T-cell (primary cell): ENCODE measurements around the gene CST4. TPM values are rescaled to one million over a fixed set of nuclear protein-coding genes. Genes with fewer than 3 reads are reported as not detected.

ENCODE experiments used
- ATAC-seq, 4 experiments: fragments of 200-7000 bp in 3 of 4; fragments of 150-1000 bp in 1 of 4; cut with Tn5 transposase; replicated peaks in 1 of 4; 1 replicate in 3 of 4; 2 replicates in 1 of 4; pipeline ENCODE4 v1.10.0; 2021; ENCODE audit warnings: moderate library complexity in 3 of 4, mild to moderate bottlenecking in 2 of 4, moderate number of reproducible peaks in 1 of 4
- CTCF ChIA-PET, 2 donors: fragments of 300-600 bp; sonication (Branson Sonifier 250); formaldehyde crosslinking; loops; one replicate each; lab custom pipeline; 2022; ENCODE audit warnings: antibody characterized with exemption in 2 of 2; lab: Charles Lee
- POLR2A ChIA-PET, 2 donors: fragments of 300-600 bp; sonication (Branson Sonifier 250); formaldehyde crosslinking; loops; one replicate each; lab custom pipeline; 2022; ENCODE audit warnings: antibody characterized with exemption in 2 of 2; lab: Charles Lee
- DNase-seq, 35 experiments: peaks; one replicate each; pipeline versions ENCODE4 v3.0.0 to v3.0.0-alpha.2; 2013 to 2023
- H3K27ac ChIP-seq: one replicate; pipeline ENCODE4 v1.5.1; 2013; ENCODE audit warnings: low read length
- H3K27me3 ChIP-seq, 2 experiments: replicated peaks in 1 of 2; 1 replicate in 1 of 2; 2 replicates in 1 of 2; pipeline versions ENCODE4 v1.6.1 to v1.7.0; 2013; ENCODE audit warnings: low read length in 1 of 2, mixed read lengths in 1 of 2; ENCODE audit not compliant: control insufficient read depth in 2 of 2, insufficient read depth in 2 of 2; ENCODE audit errors: extremely low read depth in 1 of 2
- H3K36me3 ChIP-seq, 2 donors: 1 replicate in 1 of 2; 2 replicates in 1 of 2; pipeline versions ENCODE4 v1.6.1 to v1.7.0; 2013; ENCODE audit warnings: low read length in 1 of 2; ENCODE audit not compliant: control insufficient read depth in 2 of 2, insufficient read depth in 1 of 2; ENCODE audit errors: extremely low read depth in 1 of 2
- H3K4me1 ChIP-seq, 2 experiments: 1 replicate in 1 of 2; 2 replicates in 1 of 2; pipeline versions ENCODE4 v1.6.1 to v1.7.0; 2013; ENCODE audit warnings: low read length in 2 of 2, mixed read lengths in 1 of 2; ENCODE audit not compliant: insufficient read depth in 2 of 2, control insufficient read depth in 1 of 2; ENCODE audit errors: extremely low read depth in 1 of 2
- H3K4me3 ChIP-seq, 2 donors: 1 replicate in 1 of 2; 2 replicates in 1 of 2; pipeline versions ENCODE4 v1.5.1 to v1.7.0; 2013; ENCODE audit warnings: mild to moderate bottlenecking in 2 of 2, low read length in 1 of 2, moderate library complexity in 1 of 2; ENCODE audit not compliant: control insufficient read depth in 1 of 2; ENCODE audit errors: extremely low read depth in 1 of 2
- H3K9me3 ChIP-seq: 2 replicates; pipeline ENCODE4 v1.7.0; 2013
- H3K27ac Mint-ChIP-seq, 2 donors: one replicate each; pipeline ENCODE4 v1.8.0; 2020 to 2021; ENCODE audit warnings: mild to moderate bottlenecking in 2 of 2, mixed read lengths in 2 of 2
- H3K27me3 Mint-ChIP-seq, 2 donors: one replicate each; pipeline ENCODE4 v1.8.0; 2021 to 2022; ENCODE audit warnings: mixed read lengths in 2 of 2
- H3K36me3 Mint-ChIP-seq: one replicate; pipeline ENCODE4 v1.8.0; 2021; ENCODE audit warnings: mixed read lengths
- H3K4me1 Mint-ChIP-seq, 3 donors: one replicate each; pipeline ENCODE4 v1.8.0; 2020 to 2022; ENCODE audit warnings: mixed read lengths in 3 of 3, mild to moderate bottlenecking in 1 of 3
- H3K4me3 Mint-ChIP-seq, 3 donors: one replicate each; pipeline ENCODE4 v1.8.0; 2020 to 2022; ENCODE audit warnings: mild to moderate bottlenecking in 3 of 3, mixed read lengths in 3 of 3, moderate library complexity in 3 of 3
- H3K9me3 Mint-ChIP-seq, 3 donors: one replicate each; pipeline ENCODE4 v1.8.0; 2020 to 2022; ENCODE audit warnings: mixed read lengths in 3 of 3
- WGBS: methylation state at CpG from one replicate; pipeline ENCODE4 v1.1.5; 2013; ENCODE audit warnings: missing lambda C conversion rate; ENCODE audit not compliant: insufficient coverage; 5-methylcytosine and 5-hydroxymethylcytosine counted together
- total RNA-seq, 35 experiments: library from RNA in 6 of 35; stranded (reverse) in 6 of 35; fragments of 120-200 nt in 1 of 35; gene quantifications; one replicate each; pipeline versions ENCODE4 v1.2.1 to v1.2.4 and lab custom pipeline; 2013 to 2026

Gene CST4
- total RNA-seq, 5 donors from 2014 or later (not counting 1 experiment from before 2014, with no cell fraction given) = not detected

DNA sequence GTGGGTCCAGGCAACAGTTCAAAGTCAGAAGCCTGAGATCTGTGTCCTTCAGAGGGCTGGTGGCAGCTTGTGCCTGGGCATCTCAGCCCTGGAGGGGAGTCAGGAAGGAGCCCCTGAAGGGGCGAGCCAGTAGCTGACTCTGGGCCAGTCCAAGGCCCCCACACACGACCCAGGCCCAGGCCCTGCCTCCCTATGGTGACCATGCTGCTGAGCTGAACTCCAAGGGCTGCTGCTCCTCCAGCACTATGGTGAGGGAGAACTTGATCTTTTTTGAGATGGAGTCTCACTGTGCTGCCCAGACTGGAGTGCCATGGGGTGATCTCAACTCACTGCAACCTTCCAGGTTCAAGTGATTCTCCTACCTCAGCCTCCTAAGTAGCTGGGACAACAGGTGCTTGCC, 35.9 kb downstream of the CST4 start:
- no peak overlapping the region for H3K27ac ChIP-seq
- no peak overlapping the region for H3K4me3 Mint-ChIP-seq

DNA sequence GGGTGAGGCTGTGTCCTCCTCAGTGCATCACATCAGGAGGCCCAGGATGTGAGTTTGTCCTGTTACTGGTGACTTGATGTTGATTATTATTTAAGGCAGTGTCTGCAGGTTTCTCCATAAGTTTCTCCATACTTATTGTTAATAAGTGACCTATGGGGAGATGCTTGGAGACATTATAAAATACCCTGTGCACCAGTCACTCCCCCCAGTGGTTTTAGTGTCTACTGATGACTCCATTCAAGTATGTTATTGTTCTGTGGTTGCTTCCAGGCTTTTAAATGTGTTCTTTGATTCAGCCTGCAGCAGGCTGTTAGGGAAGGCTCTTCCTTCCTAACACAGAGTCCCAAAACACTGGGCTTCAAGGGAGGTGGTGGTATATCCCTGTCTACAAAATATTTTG, 36.5 kb downstream of the CST4 start:
- CTCF ChIA-PET = no interaction called here

More for the DNA sequence above, 35.9 kb downstream of the CST4 start:
- Histone ChIP-seq H3K36me3 (no peaks in the 10 kb centered on the region), H3K4me3 (no peak overlapping the region), H3K4me1 (no peaks in the 10 kb centered on the region), H3K27me3 (peaks cover 0 to 18% of the 10 kb centered on the region in 2 experiments), H3K9me3 (no peaks in the 10 kb centered on the region)
- ATAC-seq (no peak), DNase-seq (no peak)
- CTCF ChIA-PET = no interaction called here
- Mint-ChIP-seq H3K36me3 (no peaks in the 10 kb centered on the region), H3K27me3 (peaks cover 13% of the 10 kb centered on the region in 2 donors), H3K9me3 (no peaks in the 10 kb centered on the region), H3K27ac (no peak overlapping the region), H3K4me1 (no peaks in the 10 kb centered on the region)
- WGBS = 80% methylated on average over 1 of the region's 2 CpGs
- POLR2A ChIA-PET = no interaction called here

DNA sequence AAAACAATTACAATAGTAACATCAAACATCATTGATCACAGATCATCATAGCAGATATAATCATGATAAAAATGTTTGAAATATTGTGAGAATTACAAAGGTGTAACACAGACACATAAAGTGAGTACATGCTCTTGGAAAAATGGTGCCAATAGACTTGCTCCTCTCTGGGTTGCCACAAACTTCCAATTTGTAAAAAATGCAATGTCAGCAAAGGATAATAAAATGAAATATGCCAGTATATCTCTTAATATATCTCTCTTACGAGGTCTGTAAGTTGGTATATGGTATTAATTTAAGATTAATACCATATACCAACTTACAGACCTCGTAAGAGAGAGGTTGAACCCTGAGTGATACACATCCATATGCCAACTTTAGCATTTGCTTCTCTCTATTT, 37.7 kb downstream of the CST4 start:
- H3K27me3 Mint-ChIP-seq = peaks cover 11 to 13% of the 10 kb centered on the region in 2 donors
- no peak for DNase-seq
- no peak overlapping the region for H3K27ac ChIP-seq
- WGBS = no CpG with 5 or more reads among the region's 2 CpGs
- H3K9me3 ChIP-seq = no peaks in the 10 kb centered on the region
- H3K4me1 ChIP-seq = no peaks in the 10 kb centered on the region
- H3K4me3 ChIP-seq = no peak overlapping the region
- POLR2A ChIA-PET = no interaction called here
- H3K36me3 ChIP-seq = no peaks in the 10 kb centered on the region
- H3K4me3 Mint-ChIP-seq = no peak overlapping the region
- H3K9me3 Mint-ChIP-seq = no peaks in the 10 kb centered on the region
- H3K27me3 ChIP-seq = peaks cover 0 to 14% of the 10 kb centered on the region in 2 experiments
- H3K36me3 Mint-ChIP-seq = no peaks in the 10 kb centered on the region
- ATAC-seq = no peak
- H3K27ac Mint-ChIP-seq = no peak overlapping the region
- no peaks in the 10 kb centered on the region for H3K4me1 Mint-ChIP-seq
- CTCF ChIA-PET = no interaction called here

More for the DNA sequence above, 36.5 kb downstream of the CST4 start:
- H3K27me3 ChIP-seq = peaks cover 0 to 18% of the 10 kb centered on the region in 2 experiments
- Mint-ChIP-seq H3K9me3 (no peaks in the 10 kb centered on the region), H3K36me3 (no peaks in the 10 kb centered on the region), H3K27ac (no peak overlapping the region), H3K4me3 (no peak overlapping the region), H3K4me1 (no peaks in the 10 kb centered on the region), H3K27me3 (peaks cover 13% of the 10 kb centered on the region in 2 donors)
- H3K36me3 ChIP-seq = no peaks in the 10 kb centered on the region
- ATAC-seq = no peak
- DNase-seq = no peak
- POLR2A ChIA-PET = no interaction called here
- no peak overlapping the region for H3K4me3 ChIP-seq
- no peak overlapping the region for H3K27ac ChIP-seq
- H3K4me1 ChIP-seq = no peaks in the 10 kb centered on the region
- H3K9me3 ChIP-seq = no peaks in the 10 kb centered on the region

DNA sequence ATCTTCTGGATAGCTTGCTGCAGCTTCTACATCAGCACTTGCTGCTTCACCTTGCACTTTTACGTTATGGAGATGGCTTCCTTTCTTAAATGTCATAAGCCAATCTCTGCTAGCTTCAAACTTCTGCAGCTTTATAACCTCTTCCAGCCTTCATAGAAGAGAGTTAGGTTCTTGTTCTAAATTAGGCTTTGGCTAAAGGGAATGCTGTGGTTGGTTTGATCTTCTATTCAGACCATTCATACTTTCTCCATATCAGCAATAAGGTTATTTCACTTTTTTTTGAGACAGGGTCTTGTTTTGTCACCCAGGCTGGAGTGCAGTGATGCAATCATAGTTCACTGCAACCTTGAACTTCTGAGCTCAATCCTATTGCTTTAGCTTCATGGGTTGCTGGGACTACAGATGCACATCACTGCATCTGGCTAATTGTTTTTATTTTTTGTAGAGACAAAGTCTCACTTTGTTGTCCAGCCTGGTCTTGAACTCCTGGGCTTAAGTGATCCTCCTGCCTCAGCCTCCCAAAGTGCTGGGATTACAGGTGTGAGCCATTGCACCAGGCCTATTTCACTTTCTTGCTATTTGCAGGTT, 38.9 kb downstream of the CST4 start:
- CTCF ChIA-PET = no interaction called here
- POLR2A ChIA-PET = no interaction called here
- no peaks in the 10 kb centered on the region for H3K4me1 Mint-ChIP-seq

DNA sequence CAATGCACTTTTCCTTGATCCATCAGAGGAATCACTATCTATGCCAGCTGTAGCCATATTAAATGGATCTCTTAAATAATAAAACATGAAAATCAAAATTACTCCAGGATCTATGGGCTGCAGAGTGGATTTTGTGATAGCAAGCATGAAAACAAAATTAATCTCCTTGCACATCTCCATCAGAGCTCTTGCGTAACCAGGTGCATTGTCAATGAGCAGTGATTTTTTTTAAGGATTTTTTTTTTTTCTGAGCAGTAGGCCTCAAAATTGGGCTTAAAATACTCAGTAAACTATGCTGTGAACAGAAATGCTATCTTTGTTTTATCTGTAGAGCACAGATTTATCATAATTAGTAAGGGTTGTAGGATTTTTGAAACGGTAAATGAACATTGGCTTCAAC, 39.6 kb downstream of the CST4 start:
- ATAC-seq = no peak
- CTCF ChIA-PET = no interaction called here

More for the DNA sequence above, 38.9 kb downstream of the CST4 start:
- Mint-ChIP-seq H3K4me3 (no peak overlapping the region), H3K36me3 (no peaks in the 10 kb centered on the region), H3K27ac (no peak overlapping the region), H3K27me3 (peaks cover 9 to 11% of the 10 kb centered on the region in 2 donors), H3K9me3 (no peaks in the 10 kb centered on the region)
- Histone ChIP-seq H3K4me1 (no peaks in the 10 kb centered on the region), H3K9me3 (no peaks in the 10 kb centered on the region), H3K4me3 (no peak overlapping the region), H3K27ac (no peak overlapping the region), H3K36me3 (no peaks in the 10 kb centered on the region), H3K27me3 (peaks cover 0 to 6% of the 10 kb centered on the region in 2 experiments)
- ATAC-seq = no peak
- DNase-seq = no peak
- no CpG with 5 or more reads among the region's 1 CpG for WGBS

DNA sequence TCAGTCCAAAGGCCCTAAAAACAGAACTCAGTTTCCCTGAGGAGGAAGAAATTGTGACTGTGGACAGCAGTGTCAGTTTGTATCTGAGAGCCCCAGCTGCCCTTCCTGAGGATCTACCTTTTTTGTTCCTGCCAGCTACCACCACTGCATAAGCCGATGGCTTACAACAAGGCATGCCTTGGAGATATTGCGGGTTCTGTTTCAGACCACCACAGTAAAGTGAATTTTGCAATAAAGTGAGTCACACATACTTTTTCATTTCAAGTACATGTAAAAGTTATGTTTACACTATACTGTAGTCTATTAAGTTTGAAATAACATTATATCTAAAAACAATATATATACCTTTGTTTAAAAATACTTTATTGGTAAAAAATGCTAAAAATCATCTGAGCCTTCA, 41.5 kb downstream of the CST4 start:
- Mint-ChIP-seq H3K27me3 (no peaks in the 10 kb centered on the region), H3K27ac (no peak overlapping the region), H3K4me1 (peaks cover 2 to 9% (median 3%) of the 10 kb centered on the region in 3 donors), H3K4me3 (no peak overlapping the region), H3K36me3 (no peaks in the 10 kb centered on the region), H3K9me3 (no peaks in the 10 kb centered on the region)
- CTCF ChIA-PET = no interaction called here
- Histone ChIP-seq H3K9me3 (no peaks in the 10 kb centered on the region), H3K4me1 (no peaks in the 10 kb centered on the region), H3K36me3 (no peaks in the 10 kb centered on the region), H3K27me3 (peaks cover 0 to 3% of the 10 kb centered on the region in 2 experiments), H3K27ac (no peak overlapping the region), H3K4me3 (no peak overlapping the region)
- POLR2A ChIA-PET = no interaction called here
- DNase-seq (no peak), ATAC-seq (no peak)
- WGBS = no CpG with 5 or more reads among the region's 2 CpGs

More for the DNA sequence above, 39.6 kb downstream of the CST4 start:
- Histone ChIP-seq H3K36me3 (no peaks in the 10 kb centered on the region), H3K27ac (no peak overlapping the region), H3K9me3 (no peaks in the 10 kb centered on the region), H3K4me3 (no peak overlapping the region), H3K4me1 (no peaks in the 10 kb centered on the region), H3K27me3 (peaks cover 0 to under 1% of the 10 kb centered on the region in 2 experiments)
- no peaks in the 10 kb centered on the region for H3K36me3 Mint-ChIP-seq
- no peaks in the 10 kb centered on the region for H3K4me1 Mint-ChIP-seq
- H3K4me3 Mint-ChIP-seq = no peak overlapping the region
- no peak for DNase-seq
- H3K27ac Mint-ChIP-seq = no peak overlapping the region
- peaks cover 6 to 7% of the 10 kb centered on the region in 2 donors for H3K27me3 Mint-ChIP-seq
- WGBS = no CpG with 5 or more reads among the region's 2 CpGs
- POLR2A ChIA-PET = no interaction called here
- H3K9me3 Mint-ChIP-seq = no peaks in the 10 kb centered on the region
